DMS79 treated with DMSO at 0.1 percent for 48 hours (cell line): ENCODE measurements around the gene NCR3LG1.

ENCODE experiments used
- DNase-seq: peaks from one replicate; lab custom pipeline; 2025; lab: John Stamatoyannopoulos, UW

Gene NCR3LG1

DNA sequence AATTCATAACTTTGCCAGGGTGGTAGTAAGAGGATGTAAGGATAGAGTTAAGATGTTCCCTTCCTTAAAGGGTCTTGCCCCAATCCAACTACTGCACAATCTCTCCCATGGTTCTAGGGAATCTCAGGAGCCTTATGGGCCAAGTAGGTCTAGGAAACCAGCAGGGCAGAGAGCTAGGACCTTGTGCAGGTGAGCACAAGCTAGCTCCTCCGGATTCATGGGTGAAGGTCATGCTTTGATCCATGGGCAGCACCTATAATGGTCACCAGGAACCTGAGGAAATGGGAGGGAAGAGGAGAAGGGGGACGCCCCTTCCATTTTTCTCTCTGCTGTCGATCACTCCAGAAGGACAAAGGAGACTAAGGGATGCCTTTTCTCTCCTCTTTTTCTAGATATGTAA is 20.0 kb downstream of the NCR3LG1 start:
- DNase-seq, result no peak

DNA sequence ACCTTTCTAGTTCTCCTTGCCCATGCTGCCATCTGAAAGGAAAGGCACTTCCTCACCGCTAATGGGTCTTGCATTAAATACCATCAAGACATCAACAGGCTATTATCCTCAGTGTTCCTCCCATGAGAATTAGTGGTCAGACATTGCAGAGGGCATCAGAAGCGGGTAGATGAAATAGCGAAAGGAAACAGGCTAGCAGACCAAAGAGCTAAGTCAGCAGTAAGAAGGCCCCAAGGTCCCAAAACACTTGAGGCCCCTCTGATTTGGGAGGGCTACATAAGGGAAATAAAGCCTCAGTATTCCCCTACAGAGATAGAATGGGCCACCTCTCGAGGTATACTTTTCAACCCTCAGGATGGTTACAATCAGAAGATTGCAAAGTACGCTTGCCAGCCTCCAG is 23.9 kb downstream of the NCR3LG1 start:
- no peak for DNase-seq

DNA sequence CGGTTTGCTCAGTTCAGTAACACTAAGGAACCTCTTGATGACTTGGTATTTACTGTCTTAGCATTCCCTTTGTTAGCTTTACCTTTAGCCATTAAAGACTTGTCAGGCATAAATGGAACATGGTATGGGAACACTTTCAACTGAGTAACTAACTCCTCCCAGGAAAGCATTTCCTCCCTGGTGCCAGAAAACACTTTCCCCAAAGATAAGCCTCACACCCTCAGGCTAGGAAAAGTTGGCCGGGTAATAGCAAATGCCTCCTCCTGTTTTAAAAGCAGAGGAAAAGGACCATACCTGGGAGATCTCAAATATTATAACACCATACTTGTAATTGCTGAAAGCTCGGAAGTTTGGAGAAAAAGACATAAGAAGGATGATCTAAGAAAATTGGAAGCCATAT is 24.9 kb downstream of the NCR3LG1 start:
- DNase-seq, result no peak

DNA sequence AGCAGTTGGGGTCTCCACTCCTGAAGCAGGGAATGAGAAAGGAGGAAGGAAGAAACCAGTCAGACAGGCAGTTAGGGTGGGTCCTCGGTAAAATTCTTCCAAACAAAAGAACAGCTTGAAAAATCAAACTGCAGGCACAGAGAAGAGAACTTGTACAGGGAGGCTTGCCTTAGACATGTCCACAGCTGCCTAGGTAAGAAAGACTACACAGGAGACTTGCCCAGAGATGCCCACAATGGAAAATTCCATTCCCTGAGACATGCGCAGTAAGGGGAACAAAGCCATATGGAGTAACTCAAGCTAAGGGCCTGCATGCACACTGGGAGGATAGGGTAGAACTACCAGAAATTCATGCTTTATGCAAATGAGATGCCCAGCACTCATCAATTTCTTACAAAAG is 27.1 kb downstream of the NCR3LG1 start:
- no peak for DNase-seq

DNA sequence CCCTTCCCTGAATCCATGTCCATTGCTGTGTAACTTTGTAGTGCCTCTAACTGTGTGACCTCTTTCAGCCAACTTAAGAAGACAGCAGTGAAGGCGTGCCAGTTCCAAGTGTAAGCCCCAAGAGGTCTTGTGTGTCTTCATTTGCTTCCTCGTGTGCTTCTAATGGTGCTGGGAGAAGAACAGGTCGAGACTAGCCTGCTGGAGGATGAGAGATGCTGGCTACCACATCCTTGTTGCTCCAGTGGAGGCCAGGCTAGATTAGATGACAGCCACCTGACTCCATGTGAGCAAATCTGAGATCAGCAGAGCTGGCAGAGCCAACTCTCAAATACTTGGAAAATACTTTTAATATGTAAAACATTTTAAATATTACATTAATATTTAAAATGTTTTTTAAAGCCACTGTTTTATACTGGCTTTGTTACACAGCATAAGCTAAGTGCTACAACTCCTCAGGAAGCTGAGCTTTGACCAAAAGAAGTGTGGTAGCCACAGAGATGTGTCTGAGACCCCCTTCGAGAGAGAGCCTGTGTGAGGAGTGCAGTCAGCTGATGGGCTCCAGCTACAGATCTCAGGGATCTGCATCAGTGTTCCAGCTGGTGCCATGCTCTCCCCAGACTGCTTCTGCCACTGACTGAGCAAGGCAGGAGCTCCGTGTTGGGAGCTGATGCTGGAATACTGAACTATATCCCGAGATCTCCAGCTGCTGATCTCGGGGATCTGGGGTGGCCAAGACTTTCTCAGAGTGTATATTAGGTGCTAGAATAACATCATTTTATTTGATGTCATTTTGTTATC is 28.0 kb downstream of the NCR3LG1 start:
- no peak for DNase-seq

DNA sequence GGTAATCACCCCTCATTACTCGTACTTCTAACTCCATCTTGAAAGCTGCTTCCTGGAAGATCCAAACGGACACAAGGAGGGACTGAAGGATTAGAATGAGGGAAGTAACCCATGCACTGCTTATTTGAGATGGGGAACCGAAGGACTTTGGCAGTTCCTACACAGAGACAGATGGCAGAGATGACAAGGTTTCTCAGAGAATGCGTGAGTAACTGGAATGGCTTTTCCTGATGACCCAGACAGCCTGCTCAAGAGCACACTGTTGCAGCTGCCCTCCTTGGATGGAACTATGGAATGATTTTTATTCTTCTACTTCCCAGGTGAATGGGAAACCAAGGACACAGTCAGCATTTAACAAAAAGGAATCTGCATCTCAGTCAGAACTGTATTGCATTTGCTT is 29.6 kb downstream of the NCR3LG1 start:
- no peak for DNase-seq

DNA sequence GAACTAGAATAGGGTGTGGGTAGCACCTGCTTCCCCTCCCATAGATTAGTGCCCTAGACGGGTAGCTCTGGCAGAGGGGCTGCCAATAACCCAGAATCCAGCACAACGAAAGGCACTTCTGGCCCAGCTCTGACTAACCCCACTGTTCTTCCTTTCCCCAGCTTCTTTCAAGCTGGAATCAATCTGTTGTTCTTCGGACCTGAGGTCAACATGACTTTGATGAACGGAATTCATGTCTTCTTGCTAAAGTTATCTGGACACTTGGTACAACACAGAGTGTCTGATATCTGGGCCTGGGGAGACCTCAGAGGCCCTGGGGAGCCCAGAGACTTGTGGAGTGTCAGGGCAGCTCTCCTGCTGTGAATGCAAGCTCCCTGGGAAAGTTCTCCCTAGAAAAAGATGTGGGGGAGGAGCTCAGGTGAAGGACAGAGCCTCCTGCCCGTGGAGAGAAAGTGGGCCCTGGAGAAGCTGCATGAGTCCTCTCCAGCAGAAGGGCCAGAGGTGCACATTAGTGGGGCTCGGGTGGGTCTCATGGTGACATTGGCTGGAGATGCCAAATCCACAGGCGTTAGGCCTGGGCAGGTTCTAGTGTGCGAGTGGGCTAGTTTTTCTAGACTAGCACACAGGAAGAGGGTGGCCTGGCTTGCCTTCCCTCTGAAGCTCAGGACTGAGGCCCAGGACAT is 30.6 kb downstream of the NCR3LG1 start:
- DNase-seq, result no peak

DNA sequence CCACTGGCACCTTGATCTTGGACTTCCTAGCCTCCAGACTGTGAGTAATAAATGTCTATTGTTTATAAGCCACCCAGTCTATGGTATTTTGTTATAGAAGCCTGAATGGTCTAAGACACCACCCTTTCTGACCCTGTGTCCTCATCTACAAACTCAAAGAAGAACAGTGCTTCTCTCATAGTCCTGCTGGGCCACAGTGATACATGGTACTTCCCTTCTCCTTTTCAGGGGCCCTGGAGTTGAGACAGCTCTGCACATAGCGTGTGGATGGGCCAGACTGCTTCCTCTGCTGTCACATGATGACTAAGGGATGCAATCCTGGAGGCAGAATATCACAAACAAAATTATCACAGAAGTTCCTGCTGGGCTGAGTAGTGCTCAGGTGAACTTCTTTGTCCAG is 31.9 kb downstream of the NCR3LG1 start:
- no peak for DNase-seq

DNA sequence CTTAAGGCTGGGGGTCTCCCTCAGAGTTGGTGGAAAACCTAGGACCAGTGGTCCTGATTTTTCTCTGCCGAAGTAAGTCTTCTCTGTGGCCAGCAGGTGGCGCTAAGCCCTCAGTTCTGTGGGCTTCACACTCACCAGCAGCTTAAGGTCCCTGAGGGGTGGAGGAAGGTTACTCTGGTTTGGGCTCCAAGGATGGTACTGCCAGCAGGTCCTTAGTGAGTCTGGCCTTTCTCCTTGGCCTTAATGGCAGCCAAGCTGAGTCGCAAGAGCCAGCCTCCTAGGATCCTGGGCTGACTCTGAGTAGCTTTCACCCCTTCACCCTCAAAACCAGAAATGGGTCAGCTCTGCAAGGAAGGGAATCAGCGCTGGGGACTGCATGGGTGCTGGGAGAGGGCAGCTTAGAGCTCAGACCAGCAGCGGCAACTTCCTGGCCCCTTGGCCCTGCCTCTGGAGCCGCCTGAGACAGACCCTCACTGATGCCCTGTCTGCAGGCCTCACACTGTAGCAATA is 32.5 kb downstream of the NCR3LG1 start:
- peak; percentile 69 for DNase-seq

DNA sequence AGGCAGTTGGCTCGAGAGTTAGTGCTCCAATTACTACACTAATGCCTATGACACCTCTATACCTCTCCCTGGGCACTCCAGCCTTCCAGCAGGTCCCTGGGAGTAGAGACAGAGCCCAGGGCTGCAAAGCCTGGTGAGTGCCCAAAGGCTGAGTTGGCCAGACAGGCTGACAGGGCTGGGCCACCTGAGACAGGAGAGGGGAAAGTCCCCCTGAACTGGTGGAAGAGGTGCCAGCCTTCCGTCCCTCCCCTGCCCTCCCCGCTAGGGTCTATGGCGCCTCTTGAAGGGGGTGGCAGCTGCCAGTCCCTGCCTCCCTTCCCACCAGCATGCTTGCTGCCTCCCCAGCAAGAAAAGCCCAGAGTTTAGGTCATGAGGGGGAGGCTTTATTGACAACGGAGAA is 33.9 kb downstream of the NCR3LG1 start:
- DNase-seq, result no peak

DNA sequence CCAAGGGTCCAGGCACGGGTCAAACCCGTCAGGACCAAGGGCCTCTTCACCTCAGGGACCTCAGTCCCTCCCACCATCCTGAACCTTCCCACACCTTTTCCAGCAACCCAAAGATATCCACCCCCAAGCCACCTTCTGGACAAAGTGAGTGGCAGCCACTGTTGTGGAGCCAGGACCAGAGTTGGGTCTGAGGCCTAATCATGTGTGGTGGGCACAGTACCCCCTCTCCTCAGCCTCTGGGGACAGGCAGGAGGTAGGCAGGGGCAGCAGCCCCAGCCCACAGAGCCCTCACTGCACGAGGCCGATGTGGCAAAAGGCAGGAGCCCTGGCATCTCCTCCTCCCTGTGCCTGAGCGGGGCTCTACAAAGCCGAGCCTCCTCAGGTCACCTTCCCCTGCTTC is 34.3 kb downstream of the NCR3LG1 start:
- no peak for DNase-seq

DNA sequence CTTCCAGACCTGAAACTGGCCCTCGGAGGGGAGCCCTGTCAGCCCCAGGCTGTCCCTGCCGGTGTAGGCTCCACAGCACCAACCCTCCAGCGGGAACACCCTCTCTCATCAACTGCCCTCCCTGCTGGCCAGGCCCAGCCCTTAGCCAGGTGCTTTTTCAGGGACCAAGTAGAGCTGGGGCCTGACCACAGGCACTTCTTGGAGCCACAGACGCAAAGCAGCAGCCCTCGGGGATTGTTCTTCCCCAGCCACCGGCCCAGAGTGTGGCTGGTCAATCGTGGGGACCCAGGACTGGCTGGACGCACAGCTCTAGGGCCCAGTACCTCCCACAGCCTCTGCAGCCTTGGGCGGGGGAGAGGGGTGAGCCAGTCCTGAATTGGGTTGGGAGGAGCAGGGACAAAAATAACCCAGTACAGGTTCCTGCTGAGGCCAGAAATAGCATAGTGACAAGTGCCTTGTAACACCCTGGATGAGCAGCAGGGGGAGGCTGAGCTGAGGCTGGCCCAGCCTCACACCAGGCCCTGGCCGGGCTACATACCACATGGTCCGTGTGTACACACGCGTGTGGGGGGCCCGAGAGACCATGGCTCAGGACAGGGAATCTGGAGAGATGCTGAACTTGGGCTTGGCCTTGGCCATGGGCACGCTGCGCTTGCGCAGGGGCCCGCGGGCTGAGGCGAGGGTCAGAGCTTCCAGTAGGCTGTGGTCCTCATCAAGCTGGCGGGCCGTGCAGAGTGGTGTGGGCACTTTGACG is 34.9 kb downstream of the NCR3LG1 start:
- peak; percentile 31 for DNase-seq

DNA sequence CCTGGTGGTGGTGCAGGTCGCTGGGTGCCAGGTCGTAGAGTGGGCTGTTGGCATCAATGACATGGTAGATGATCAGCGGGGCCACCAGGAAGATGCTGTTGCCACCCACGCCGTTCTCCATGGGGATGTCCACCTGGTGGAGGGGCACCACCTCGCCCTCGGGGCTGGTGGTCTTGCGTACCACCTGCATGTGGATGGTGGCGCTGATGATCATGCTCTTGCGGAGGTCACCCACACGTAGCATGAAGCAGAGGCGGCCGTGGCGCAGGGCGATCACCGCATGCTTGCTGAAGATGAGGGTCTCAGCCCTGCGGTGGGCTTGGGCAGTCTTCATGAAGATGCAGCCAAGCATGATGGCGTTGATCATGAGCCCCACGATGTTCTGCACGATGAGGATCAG is 35.7 kb downstream of the NCR3LG1 start:
- DNase-seq, result no peak

DNA sequence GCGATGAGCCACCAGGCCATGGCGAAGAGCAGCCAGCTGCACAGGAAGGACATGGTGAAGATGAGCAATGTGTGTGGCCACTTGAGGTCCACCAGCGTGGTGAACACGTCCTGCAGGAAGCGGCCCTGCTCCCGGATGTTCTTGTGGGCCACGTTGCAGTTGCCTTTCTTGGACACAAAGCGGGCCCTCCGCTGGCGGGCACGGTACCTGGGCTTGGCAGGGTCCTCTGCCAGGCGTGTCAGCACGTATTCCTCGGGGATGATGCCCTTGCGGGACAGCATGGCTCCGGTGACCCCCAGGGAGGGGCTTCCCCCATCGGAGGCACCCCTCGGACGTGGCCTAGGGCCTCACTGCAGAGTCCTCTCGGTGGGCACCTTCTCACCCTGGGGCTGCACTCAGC is 36.2 kb downstream of the NCR3LG1 start:
- DNase-seq, result no peak

DNA sequence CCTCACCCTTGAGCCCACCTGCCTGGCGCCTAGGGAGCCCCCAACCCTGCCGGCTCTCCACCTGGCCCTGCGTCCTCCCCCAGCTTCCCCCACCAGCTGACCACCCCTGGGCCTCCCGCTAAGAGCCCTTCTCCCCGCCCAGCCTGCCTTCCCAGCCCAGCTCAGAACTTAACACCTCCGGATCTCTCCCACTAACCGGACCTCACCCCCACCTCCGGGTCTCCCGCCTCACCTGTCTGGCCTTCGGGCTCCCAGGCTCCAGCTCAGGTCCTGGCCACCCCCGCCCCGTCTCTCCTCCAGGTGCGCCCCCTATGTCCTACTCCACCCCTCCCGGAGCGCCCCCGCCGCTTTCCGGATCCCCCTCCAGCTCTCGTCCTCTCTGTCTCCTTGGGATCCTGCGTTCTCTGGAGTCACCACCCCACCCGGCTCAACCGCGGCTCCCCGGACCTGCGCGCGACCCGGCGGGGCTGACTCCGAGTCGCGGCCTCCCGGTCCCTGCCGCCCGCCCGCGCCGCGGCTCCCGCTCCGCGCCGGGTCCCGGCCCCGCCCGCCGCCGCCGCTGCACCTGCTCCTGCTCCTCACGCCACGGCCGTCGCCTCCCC is 37.1 kb downstream of the NCR3LG1 start, which contains the start of gene KCNJ11:
Gene KCNJ11, minus strand, starts transcription at position 51 of the 602 bp plus-strand sequence. CDS start 568 bp downstream, outside the sequence.
- DNase-seq, result peak; percentile 64

DNA sequence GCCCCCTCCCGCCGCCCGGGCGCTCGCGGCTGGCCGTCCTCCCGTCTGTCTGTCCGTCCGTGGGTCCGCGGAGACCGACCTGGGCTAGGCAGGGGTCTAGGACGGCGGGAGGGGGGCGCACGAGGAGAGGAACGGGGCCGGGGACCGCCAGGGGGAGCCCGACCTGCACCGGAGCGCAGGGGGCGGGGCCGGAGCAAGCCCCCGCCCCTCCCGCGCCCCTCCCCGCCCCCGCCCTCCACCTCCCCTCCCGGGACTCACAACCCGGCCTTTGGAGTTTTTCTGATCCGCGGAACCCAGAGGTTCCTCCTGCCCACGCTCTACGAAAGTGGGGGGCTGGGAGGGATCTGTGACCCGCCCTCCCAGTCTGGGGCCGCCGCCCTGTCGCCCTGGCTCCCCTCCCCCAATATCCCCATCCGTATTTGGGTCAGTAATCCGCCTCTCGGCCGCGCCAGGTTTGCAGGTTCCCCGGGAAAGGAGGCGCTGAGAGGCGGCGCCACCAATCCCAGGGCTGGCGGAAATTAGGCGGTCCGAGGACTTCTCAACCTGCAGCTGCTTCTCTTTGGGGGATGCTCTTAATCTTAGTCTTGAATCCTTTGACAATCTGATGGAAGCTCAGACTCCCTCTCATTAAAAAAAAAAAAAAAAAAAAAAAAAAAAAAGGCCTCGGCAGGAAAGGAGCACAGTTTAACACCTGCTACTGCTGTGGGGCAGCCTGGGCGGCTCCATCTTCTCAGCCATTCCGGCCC is 37.8 kb downstream of the NCR3LG1 start:
- peak; percentile 90 for DNase-seq

DNA sequence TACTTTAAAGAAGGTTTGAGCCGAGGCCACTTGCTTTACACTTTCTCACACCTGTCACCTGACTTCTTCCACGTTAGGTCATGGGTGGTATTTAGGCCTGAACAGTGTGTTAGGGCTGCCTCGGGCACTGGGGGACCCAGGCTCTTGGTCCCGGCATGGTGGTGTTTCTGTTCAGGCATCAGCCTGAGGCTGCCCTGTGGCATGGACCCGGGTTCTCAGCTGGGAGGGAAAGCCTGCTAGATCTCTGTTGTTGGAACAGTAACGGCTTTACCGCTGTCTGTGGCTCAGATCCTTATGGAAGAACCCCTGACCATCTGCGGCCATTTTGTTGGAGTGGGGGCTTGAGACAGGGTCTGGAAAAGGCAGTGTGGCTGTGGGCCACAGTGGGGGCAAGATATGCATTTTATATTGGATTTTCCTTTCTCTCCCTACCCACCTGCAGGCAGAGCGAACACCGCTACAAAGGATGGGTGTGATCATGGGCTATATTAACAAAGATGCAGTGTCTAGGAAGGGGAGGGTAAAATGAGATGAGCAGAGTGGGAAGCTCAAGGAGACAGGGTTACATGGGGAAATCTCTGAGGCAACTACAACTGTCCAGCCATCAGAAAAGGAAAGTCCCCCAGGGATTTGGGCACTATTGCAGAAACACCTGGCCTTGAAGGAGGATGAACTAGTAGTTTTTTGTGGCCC is 38.5 kb downstream of the NCR3LG1 start:
- peak; percentile 81 for DNase-seq

DNA sequence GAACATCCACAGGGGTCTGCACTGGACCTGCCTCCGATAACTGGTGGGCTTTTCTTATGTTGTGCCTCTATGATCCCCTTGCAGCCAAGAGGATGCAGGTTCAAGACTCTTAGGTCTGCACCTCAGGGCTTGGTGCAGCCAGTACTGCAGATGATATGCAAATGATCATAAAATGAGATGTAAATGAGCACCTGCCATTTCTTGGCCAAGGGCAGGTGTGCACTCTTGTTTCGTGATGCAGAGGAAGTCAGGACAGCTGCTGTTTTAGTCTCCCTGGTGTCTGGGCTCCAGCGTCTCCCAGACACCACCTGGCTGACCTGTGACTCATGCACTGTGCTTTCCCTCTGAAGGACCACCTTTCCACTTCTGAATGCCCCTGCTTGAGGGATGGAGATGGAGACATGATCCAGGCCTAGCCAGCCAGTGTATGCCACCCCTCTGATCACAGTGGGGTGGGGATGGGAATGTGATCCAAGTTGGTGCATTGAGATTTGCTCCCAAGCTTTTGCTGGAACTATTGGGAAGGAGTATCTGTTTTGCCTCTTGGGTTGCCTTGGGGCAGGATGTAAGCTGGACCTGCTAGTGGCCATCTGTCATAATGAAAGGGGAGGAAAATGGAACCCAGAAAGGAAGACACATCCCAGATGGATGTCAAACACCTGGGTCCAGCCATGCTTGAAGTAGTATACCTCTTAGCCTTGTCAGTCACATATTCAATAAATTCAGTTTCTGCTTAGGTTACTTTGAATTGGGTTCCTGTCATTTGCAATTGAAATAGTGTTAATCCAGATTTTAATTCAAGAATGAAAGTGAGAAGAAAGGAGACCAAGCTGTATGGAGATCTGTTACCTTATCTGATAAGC is 40.1 kb downstream of the NCR3LG1 start:
- DNase-seq, result peak; percentile 79

DNA sequence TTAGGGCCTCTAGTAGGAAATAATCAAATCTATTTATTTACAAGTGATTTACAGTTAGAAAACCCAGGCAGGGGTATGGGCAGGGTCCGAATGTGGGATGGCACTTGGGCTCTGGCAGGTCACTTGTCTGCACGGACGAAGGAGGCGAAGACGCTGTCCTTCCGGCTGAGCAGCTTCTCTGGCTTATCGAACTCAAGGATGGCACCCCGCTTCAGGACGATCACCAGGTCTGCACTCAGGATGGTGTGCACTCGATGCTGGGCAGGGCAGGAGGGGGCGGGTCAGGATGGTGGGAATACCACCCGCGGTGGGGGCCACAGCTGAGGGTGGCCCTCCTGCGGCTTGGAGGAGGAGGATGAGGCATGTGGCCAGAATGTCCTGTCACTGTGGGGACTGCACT is 41.3 kb downstream of the NCR3LG1 start:
- DNase-seq, result no peak

DNA sequence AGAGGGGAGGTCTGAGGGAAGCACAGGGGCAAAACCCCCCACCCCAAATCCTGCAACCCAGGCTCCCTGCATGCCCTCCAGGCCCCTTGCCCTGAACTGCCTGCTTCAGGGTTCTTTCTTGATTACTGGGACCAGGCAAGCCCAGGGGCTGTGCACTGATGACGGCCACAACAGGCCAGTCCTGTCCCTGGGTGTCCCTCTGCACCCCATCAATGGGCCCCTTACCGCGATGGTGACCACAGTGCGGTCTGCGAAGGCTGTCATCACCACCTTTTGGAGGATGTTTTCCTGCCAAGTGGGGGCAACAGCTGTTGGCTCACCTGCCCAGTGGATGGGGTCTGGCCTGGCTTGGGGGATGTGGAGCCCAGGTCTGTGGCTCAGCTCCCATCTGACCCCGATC is 41.9 kb downstream of the NCR3LG1 start:
- DNase-seq, result no peak
